GM12878 (cell line): Measurements from ENCODE around the gene LINC00632. TPM values are rescaled to one million over a fixed set of nuclear protein-coding genes. Genes with fewer than 3 reads are reported as not detected.
A peak's percentile ranks its signal among the peaks of the same experiment; 100 is the strongest.

ENCODE experiments used
- ATAC-seq: fragments of 200-7000 bp; cut with Tn5 transposase; 3 replicates; pipeline ENCODE4 v1.9.1; 2020; ENCODE audit warnings: mild to moderate bottlenecking, moderate library complexity
- BruUV-seq: library from RNA; stranded (reverse); fragments of 400-500 nt; replicated peaks from 2 replicates; lab custom pipeline; 2021; lab: Mats Ljungman, UMichigan
- CTCF ChIA-PET: fragments of 300-600 bp; sonication (Branson Sonifier 250); formaldehyde crosslinking; extraction: SDS; loops from one replicate; lab custom pipeline; 2021; ENCODE audit warnings: inconsistent platforms; lab: Yijun Ruan, JAX
- POLR2A ChIA-PET: fragments of 350-600 bp; formaldehyde crosslinking; extraction: SDS; loops from one replicate; lab custom pipeline; 2021; ENCODE audit warnings: inconsistent platforms; lab: Charles Lee
- RAD21 ChIA-PET: fragments of 300-600 bp; sonication (Branson Sonifier 250); formaldehyde crosslinking; loops from one replicate; lab custom pipeline; 2023; ENCODE audit warnings: antibody characterized with exemption; ENCODE audit not compliant: unreplicated experiment; lab: Charles Lee
- SMC1A ChIA-PET: fragments of 300-600 bp; sonication (Branson Sonifier 250); formaldehyde crosslinking; loops from one replicate; lab custom pipeline; 2023; ENCODE audit not compliant: unreplicated experiment, uncharacterized antibody; lab: Charles Lee
- DNase-seq: peaks from one replicate; pipeline ENCODE4 v3.0.0-alpha.2; 2011; ENCODE audit warnings: low read depth, low spot score
- FAIRE-seq: peaks from 3 replicates; lab custom pipeline; 2011; peaks lifted over from hg19 to GRCh38; lab: Jason Lieb, UNC
- H2AFZ ChIP-seq: 2 replicates; pipeline ENCODE4 v1.6.0; 2011; ENCODE audit warnings: low read depth, low read length, control low read depth; ENCODE audit not compliant: control insufficient read depth
- H3K27ac ChIP-seq: 2 replicates; pipeline ENCODE4 v1.5.1; 2011; ENCODE audit warnings: control low read depth; ENCODE audit not compliant: control insufficient read depth, insufficient read depth
- H3K27me3 ChIP-seq, 2 experiments: replicated peaks in 1 of 2; 2 replicates each; pipeline versions ENCODE4 v1.6.0 to v1.6.1; 2011; ENCODE audit warnings: low read length in 1 of 2; ENCODE audit not compliant: control insufficient read depth in 2 of 2, insufficient read depth in 2 of 2
- H3K36me3 ChIP-seq, 2 experiments: 2 replicates each; pipeline ENCODE4 v1.5.1; 2011; ENCODE audit warnings: low read length in 1 of 2; ENCODE audit not compliant: control insufficient read depth in 2 of 2, insufficient read depth in 2 of 2
- H3K4me1 ChIP-seq: 2 replicates; pipeline ENCODE4 v1.6.1; 2011; ENCODE audit warnings: mild to moderate bottlenecking, low read length, moderate library complexity, mixed read lengths; ENCODE audit not compliant: control insufficient read depth, insufficient read depth
- H3K4me2 ChIP-seq: 2 replicates; pipeline ENCODE4 v1.6.0; 2011; ENCODE audit warnings: control low read depth; ENCODE audit not compliant: control insufficient read depth, insufficient read depth
- H3K4me3 ChIP-seq: fragments of 200-600 bp; sonication (generic); 2 replicates; pipeline ENCODE4 v1.5.1; 2016
- H3K79me2 ChIP-seq: 2 replicates; pipeline ENCODE4 v1.6.0; 2011; ENCODE audit warnings: low read length; ENCODE audit not compliant: control insufficient read depth, insufficient read depth
- H3K9ac ChIP-seq: 2 replicates; pipeline ENCODE4 v1.8.0; 2011; ENCODE audit warnings: low read length, control low read depth, mixed read lengths; ENCODE audit not compliant: control insufficient read depth, insufficient read depth
- H3K9me3 ChIP-seq: replicated peaks from 3 replicates; pipeline ENCODE4 v1.5.1; 2011; ENCODE audit warnings: mild to moderate bottlenecking, low read length; ENCODE audit not compliant: control insufficient read depth, insufficient read depth
- H4K20me1 ChIP-seq: 2 replicates; pipeline ENCODE4 v1.6.0; 2011; ENCODE audit not compliant: control insufficient read depth, insufficient read depth
- BHLHE40 ChIP-seq, 2 experiments: fragments of 450-650 bp in 1 of 2; IDR thresholded peaks; 2 replicates each; pipeline ENCODE4 v1.6.1; 2011 to 2017; ENCODE audit warnings: low read depth in 2 of 2, borderline replicate concordance in 1 of 2, improper control_type of control experiment in 1 of 2, low read length in 1 of 2, mild to moderate bottlenecking in 1 of 2
- BMI1 ChIP-seq: fragments of 450-650 bp; IDR thresholded peaks from 2 replicates; pipeline ENCODE4 v1.6.1; 2016; ENCODE audit warnings: mild to moderate bottlenecking, moderate library complexity, borderline replicate concordance
- CBFB ChIP-seq: IDR thresholded peaks from 2 replicates; pipeline ENCODE4 v1.6.1; 2016; ENCODE audit warnings: antibody characterized with exemption, low read depth
- CHD4 ChIP-seq: fragments of 200-600 bp; sonication (generic); IDR thresholded peaks from 2 replicates; pipeline ENCODE4 v1.6.1; 2016; ENCODE audit warnings: mild to moderate bottlenecking
- CREB1 ChIP-seq: IDR thresholded peaks from 2 replicates; pipeline ENCODE4 v1.6.1; 2012; ENCODE audit warnings: low read depth, mild to moderate bottlenecking, inconsistent platforms
- JUND ChIP-seq: IDR thresholded peaks from 2 replicates; pipeline ENCODE4 v1.6.1; 2012; ENCODE audit warnings: low read depth, mild to moderate bottlenecking, low read length, improper control_type of control experiment, moderate library complexity
- NR2C2 ChIP-seq: IDR thresholded peaks from 2 replicates; pipeline ENCODE4 v1.6.1; 2011; ENCODE audit warnings: borderline replicate concordance, low read depth; ENCODE audit not compliant: control insufficient read depth, insufficient read length
- RB1 ChIP-seq: fragments of 450-650 bp; formaldehyde crosslinking; IDR thresholded peaks from 2 replicates; pipeline ENCODE4 v1.6.1; 2017; ENCODE audit warnings: mild to moderate bottlenecking, borderline replicate concordance
- TBL1XR1 ChIP-seq: IDR thresholded peaks from 2 replicates; pipeline ENCODE4 v1.6.1; 2012; ENCODE audit warnings: low read depth, low read length, improper control_type of control experiment
- ZNF24 ChIP-seq: fragments of 450-650 bp; IDR thresholded peaks from 2 replicates; pipeline ENCODE4 v1.6.1; 2017; ENCODE audit warnings: antibody characterized with exemption, mild to moderate bottlenecking
- ZZZ3 ChIP-seq: IDR thresholded peaks from 2 replicates; pipeline ENCODE4 v1.6.1; 2011; ENCODE audit warnings: low read depth; ENCODE audit not compliant: control insufficient read depth, insufficient read length
- WGBS: methylation state at CpG from one replicate; pipeline ENCODE4 v1.1.6; 2016; ENCODE audit warnings: low lambda C conversion rate; ENCODE audit not compliant: insufficient replicate concordance, insufficient coverage; ENCODE audit errors: missing lambda C conversion rate; 5-methylcytosine and 5-hydroxymethylcytosine counted together
- in situ Hi-C: fragments of 300-500 bp; cut with MboI; formaldehyde crosslinking; loops from 9 replicates; pipeline ENCODE4 v1.14.3; 2018; ENCODE audit warnings: mixed read lengths
- intact Hi-C: fragments of 100-400 bp; cut with micrococcal nuclease; formaldehyde crosslinking; loops from one replicate; pipeline ENCODE4 v1.14.2; 2022; ENCODE audit not compliant: unreplicated experiment
- polyA plus RNA-seq, 11 experiments: library from polyadenylated mRNA; depleted of rRNA in 4 of 11; unstranded in 6 of 11; stranded (reverse) in 5 of 11; fragments of >200 nt; fragmentation: Nextera tagmentation in 4 of 11; fragmentation: Illumina TruSeq in 1 of 11; extraction: Ambion mirVana in 4 of 11; extraction: Trizol in 1 of 11; gene quantifications; 1 replicate in 1 of 11; 2 replicates in 10 of 11; pipeline versions ENCODE4 v1.2.1 to v1.2.3, GENCODE V29; 2011 to 2016; ENCODE audit warnings: inconsistent platforms in 2 of 11, missing spikeins in 2 of 11, low read depth in 1 of 11
- total RNA-seq, 4 experiments: library from RNA; depleted of rRNA in 3 of 4; stranded (reverse); fragments of >200 nt in 3 of 4; fragmentation: Illumina TruSeq in 1 of 4; extraction: Trizol in 1 of 4; gene quantifications; 2 replicates each; pipeline versions ENCODE4 v1.2.1 to v1.2.3, GENCODE V29; 2013 to 2021
- TF ChIP-seq, protein P1 (sequence below): fragments of 450-650 bp; formaldehyde crosslinking; IDR thresholded peaks from 2 replicates; pipeline ENCODE4 v1.5.0; 2022; ENCODE audit warnings: mild to moderate bottlenecking, missing genetic modification characterization
- TF ChIP-seq, protein P2 (sequence below): fragments of 450-650 bp; formaldehyde crosslinking; IDR thresholded peaks from 2 replicates; pipeline ENCODE4 v1.4.0; 2022; ENCODE audit warnings: mild to moderate bottlenecking, moderate library complexity
- TF ChIP-seq, protein P3 (sequence below): IDR thresholded peaks from 2 replicates; pipeline ENCODE4 v1.6.1; 2012; ENCODE audit warnings: low read depth, low read length, improper control_type of control experiment
- TF ChIP-seq, protein P4 (sequence below): IDR thresholded peaks from 2 replicates; pipeline ENCODE4 v1.6.1; 2011; ENCODE audit warnings: borderline replicate concordance, low read depth, mild to moderate bottlenecking, moderate library complexity, low read length; ENCODE audit not compliant: insufficient read depth, poor library complexity, severe bottlenecking

LINC00632 gene
- total and polyA plus RNA-seq, 10 of the 15 experiments (the other 5 are each of a cell fraction or from before 2014, with no cell fraction given) = 0.26 to 0.50 TPM; not detected in 8

- DNase-seq (no peak), FAIRE-seq (peak; percentile 81), ATAC-seq (no peak)
- SMC1A ChIA-PET = no interaction called here
- Histone ChIP-seq H2AFZ (no peak overlapping the region), H3K4me3 (no peak overlapping the region), H3K79me2 (no peaks in the 10 kb centered on the region), H3K27ac (no peak overlapping the region), H3K4me1 (no peaks in the 10 kb centered on the region), H3K4me2 (no peak overlapping the region), H4K20me1 (no peaks in the 10 kb centered on the region), H3K36me3 (no peaks in the 10 kb centered on the region), H3K9ac (no peak overlapping the region), H3K27me3 (no peaks in the 10 kb centered on the region), H3K9me3 (no peaks in the 10 kb centered on the region; the same call in 2 of the 3 replicates)
- no TSS peak for BruUV-seq
- in situ Hi-C loops (no loop called here), intact Hi-C loops (no loop called here)
- POLR2A ChIA-PET = no interaction called here
- RAD21 ChIA-PET = no interaction called here
- 40% methylated on average over 4 of the region's 4 CpGs for WGBS
- CTCF ChIA-PET = interaction anchor here (0.6 kb wide), 1 partner anchor 752 kb away, joined by 3 read pairs; no protein-coding TSS in a partner anchor
- TF ChIP-seq TBL1XR1 (no peak), RB1 (no peak), NR2C2 (no peak), CHD4 (no peak), JUND (no peak), CREB1 (no peak), BHLHE40 (IDR thresholded peaks at IDR 0.05; ENCODE audit: borderline replicate concordance in 1 of 2, low read depth in 2 of 2, low read length in 1 of 2) (no peak), BMI1 (no peak), ZNF24 (no peak), ZZZ3 (no peak), CBFB (no peak)
- TF ChIP-seq, protein P1, sequence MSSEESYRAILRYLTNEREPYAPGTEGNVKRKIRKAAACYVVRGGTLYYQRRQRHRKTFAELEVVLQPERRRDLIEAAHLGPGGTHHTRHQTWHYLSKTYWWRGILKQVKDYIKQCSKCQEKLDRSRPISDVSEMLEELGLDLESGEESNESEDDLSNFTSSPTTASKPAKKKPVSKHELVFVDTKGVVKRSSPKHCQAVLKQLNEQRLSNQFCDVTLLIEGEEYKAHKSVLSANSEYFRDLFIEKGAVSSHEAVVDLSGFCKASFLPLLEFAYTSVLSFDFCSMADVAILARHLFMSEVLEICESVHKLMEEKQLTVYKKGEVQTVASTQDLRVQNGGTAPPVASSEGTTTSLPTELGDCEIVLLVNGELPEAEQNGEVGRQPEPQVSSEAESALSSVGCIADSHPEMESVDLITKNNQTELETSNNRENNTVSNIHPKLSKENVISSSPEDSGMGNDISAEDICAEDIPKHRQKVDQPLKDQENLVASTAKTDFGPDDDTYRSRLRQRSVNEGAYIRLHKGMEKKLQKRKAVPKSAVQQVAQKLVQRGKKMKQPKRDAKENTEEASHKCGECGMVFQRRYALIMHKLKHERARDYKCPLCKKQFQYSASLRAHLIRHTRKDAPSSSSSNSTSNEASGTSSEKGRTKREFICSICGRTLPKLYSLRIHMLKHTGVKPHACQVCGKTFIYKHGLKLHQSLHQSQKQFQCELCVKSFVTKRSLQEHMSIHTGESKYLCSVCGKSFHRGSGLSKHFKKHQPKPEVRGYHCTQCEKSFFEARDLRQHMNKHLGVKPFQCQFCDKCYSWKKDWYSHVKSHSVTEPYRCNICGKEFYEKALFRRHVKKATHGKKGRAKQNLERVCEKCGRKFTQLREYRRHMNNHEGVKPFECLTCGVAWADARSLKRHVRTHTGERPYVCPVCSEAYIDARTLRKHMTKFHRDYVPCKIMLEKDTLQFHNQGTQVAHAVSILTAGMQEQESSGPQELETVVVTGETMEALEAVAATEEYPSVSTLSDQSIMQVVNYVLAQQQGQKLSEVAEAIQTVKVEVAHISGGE (CRISPR knock-in tag) = no peak
- TF ChIP-seq, protein P2, sequence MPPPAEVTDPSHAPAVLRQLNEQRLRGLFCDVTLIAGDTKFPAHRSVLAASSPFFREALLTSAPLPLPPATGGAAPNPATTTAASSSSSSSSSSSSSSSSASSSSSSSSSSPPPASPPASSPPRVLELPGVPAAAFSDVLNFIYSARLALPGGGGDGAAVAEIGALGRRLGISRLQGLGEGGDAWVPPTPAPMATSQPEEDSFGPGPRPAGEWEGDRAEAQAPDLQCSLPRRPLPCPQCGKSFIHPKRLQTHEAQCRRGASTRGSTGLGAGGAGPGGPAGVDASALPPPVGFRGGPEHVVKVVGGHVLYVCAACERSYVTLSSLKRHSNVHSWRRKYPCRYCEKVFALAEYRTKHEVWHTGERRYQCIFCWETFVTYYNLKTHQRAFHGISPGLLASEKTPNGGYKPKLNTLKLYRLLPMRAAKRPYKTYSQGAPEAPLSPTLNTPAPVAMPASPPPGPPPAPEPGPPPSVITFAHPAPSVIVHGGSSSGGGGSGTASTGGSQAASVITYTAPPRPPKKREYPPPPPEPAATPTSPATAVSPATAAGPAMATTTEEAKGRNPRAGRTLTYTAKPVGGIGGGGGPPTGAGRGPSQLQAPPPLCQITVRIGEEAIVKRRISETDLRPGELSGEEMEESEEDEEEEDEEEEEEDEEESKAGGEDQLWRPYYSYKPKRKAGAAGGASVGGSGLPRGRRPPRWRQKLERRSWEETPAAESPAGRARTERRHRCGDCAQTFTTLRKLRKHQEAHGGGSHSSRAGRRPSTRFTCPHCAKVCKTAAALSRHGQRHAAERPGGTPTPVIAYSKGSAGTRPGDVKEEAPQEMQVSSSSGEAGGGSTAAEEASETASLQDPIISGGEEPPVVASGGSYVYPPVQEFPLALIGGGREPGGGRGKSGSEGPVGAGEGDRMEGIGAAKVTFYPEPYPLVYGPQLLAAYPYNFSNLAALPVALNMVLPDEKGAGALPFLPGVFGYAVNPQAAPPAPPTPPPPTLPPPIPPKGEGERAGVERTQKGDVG = no peak
- TF ChIP-seq, protein P3, sequence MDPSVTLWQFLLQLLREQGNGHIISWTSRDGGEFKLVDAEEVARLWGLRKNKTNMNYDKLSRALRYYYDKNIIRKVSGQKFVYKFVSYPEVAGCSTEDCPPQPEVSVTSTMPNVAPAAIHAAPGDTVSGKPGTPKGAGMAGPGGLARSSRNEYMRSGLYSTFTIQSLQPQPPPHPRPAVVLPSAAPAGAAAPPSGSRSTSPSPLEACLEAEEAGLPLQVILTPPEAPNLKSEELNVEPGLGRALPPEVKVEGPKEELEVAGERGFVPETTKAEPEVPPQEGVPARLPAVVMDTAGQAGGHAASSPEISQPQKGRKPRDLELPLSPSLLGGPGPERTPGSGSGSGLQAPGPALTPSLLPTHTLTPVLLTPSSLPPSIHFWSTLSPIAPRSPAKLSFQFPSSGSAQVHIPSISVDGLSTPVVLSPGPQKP = no peak
- TF ChIP-seq, protein P4, sequence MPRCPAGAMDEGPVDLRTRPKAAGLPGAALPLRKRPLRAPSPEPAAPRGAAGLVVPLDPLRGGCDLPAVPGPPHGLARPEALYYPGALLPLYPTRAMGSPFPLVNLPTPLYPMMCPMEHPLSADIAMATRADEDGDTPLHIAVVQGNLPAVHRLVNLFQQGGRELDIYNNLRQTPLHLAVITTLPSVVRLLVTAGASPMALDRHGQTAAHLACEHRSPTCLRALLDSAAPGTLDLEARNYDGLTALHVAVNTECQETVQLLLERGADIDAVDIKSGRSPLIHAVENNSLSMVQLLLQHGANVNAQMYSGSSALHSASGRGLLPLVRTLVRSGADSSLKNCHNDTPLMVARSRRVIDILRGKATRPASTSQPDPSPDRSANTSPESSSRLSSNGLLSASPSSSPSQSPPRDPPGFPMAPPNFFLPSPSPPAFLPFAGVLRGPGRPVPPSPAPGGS = no peak
These were observed 13.7 kb downstream of the LINC00632 start for GRCh38 chrX:140723121-140723715.
